Measurements from ENCODE around the gene ADPRHL1. TPM values are rescaled to one million over a fixed set of nuclear protein-coding genes. Genes with fewer than 3 reads are reported as not detected.

The ADPRHL1 gene
- total RNA-seq, 1 experiment from 2014 or later: 11.5 TPM

- no peaks in the 10 kb centered on the region for H3K9me3 ChIP-seq (ENCODE audit: insufficient read depth, low read depth)
- 0 out of 2 replicates have a peak, but pooled peaks cover 13% of the 10 kb centered on the region for H3K36me3 ChIP-seq (ENCODE audit: low read depth)
- DNase-seq: no peak
- intact Hi-C loops (cut with micrococcal nuclease; ENCODE audit: unreplicated experiment): no loop called here
- TF ChIP-seq CTCF (conservative IDR thresholded peaks at IDR 0.05) (no peak), EZH2 (IDR thresholded peaks at IDR 0.05; ENCODE audit: low read depth) (no peak)
- no peaks in the 10 kb centered on the region for H3K9me2 ChIP-seq (ENCODE audit: insufficient read depth)
- no peak overlapping the region for H3K27ac ChIP-seq
- no TSS peak for BruUV-seq (replicated peaks)
- H3K79me2 ChIP-seq (ENCODE audit: low read depth): no peaks in the 10 kb centered on the region
- ChIA-PET POLR2A (ENCODE audit: unreplicated experiment) (no interaction called here), CTCF (no interaction called here)
- no peaks in the 10 kb centered on the region for H3K4me1 ChIP-seq (replicated peaks; ENCODE audit: insufficient read depth)
- no peaks in the 10 kb centered on the region; the same call in 1 of the 2 replicates for H4K20me1 ChIP-seq (ENCODE audit: insufficient read depth)
- H3F3A ChIP-seq (ENCODE audit: insufficient read depth, low read depth): no peaks in the 10 kb centered on the region
- H2AFZ ChIP-seq: no peak overlapping the region
- no peak overlapping the region for H3K4me2 ChIP-seq
- H3K27me3 ChIP-seq (ENCODE audit: insufficient read depth, low read depth): no peaks in the 10 kb centered on the region
- H3K4me3 ChIP-seq: no peak overlapping the region
Measured at GRCh38 chr13:113470073-113470472, 16.8 kb upstream of the ADPRHL1 start.

DNA sequence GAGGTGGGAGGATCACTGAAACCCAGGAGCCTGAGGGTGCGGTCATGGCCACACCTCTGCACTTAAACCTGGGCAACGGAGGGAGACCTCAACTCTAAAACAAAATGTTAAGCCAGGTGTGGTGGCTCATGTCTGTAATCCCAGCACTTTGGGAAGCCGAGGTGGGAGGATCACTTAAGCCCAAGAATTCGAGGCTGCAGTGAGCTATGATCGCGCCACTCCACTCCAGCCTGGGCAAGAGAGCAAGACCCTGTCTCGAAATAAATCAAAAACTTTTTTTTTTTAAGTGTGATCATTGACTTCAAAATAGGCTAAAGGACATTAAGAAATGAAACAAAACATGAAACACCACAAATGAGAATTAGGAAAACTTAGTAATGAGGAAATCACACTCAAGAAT is 16.3 kb upstream of the ADPRHL1 start:
- no peak overlapping the region for H3K4me3 ChIP-seq
- H3K9me3 ChIP-seq (ENCODE audit: insufficient read depth, low read depth): no peaks in the 10 kb centered on the region
- no peaks in the 10 kb centered on the region for H3K27me3 ChIP-seq (ENCODE audit: insufficient read depth, low read depth)
- H3K36me3 ChIP-seq (ENCODE audit: low read depth): 0 out of 2 replicates have a peak, but pooled peaks cover 13% of the 10 kb centered on the region
- H3K4me1 ChIP-seq (replicated peaks; ENCODE audit: insufficient read depth): no peaks in the 10 kb centered on the region
- no peak overlapping the region for H2AFZ ChIP-seq
- H3K27ac ChIP-seq: no peak overlapping the region
- no peaks in the 10 kb centered on the region for H3F3A ChIP-seq (ENCODE audit: insufficient read depth, low read depth)
- H3K9me2 ChIP-seq (ENCODE audit: insufficient read depth): no peaks in the 10 kb centered on the region
- H4K20me1 ChIP-seq (ENCODE audit: insufficient read depth): no peaks in the 10 kb centered on the region; the same call in 1 of the 2 replicates
- no peak overlapping the region for H3K4me2 ChIP-seq
- ChIA-PET CTCF (no interaction called here), POLR2A (ENCODE audit: unreplicated experiment) (no interaction called here)
- BruUV-seq (replicated peaks): no TSS peak
- intact Hi-C loops (cut with micrococcal nuclease; ENCODE audit: unreplicated experiment): no loop called here
- H3K79me2 ChIP-seq (ENCODE audit: low read depth): no peaks in the 10 kb centered on the region
- no peak for DNase-seq
- TF ChIP-seq CTCF (conservative IDR thresholded peaks at IDR 0.05) (no peak), EZH2 (IDR thresholded peaks at IDR 0.05; ENCODE audit: low read depth) (no peak)

DNA sequence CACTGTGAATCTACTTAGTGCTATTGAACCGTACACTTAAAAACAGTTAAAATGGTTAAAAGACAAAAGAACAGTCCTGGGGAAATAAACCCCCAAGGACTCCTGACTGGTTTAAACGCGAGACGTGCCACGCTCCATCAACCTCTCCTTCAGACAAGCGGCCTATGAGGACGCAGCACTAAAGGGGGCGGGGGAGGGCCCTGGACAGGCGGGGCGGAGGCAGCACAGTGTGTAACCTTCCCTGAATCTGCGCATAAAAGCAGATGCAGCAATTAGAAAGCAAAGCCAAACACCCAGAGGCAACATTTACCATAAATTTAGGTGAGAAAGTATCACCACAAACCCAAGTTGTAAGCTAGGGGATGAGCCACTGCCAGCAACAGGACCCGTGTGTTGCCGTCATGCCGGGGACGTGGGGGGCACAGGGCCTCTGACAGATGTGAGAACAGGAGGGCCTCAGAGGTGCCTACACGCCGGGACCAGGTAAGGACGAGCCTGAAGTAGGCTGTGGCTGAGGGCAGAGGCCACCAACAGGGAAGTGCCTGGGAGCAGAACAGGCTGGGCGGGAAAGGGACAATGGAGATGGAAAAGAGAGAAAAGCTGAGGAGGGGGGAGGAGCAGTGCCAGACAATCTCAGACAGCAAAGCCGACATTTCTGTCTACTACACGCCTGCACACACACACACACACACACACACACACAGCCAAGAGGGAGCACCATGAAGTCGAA is 15.3 kb upstream of the ADPRHL1 start:
- Histone ChIP-seq H3K4me1 (replicated peaks; ENCODE audit: insufficient read depth) (no peaks in the 10 kb centered on the region), H3K36me3 (ENCODE audit: low read depth) (0 out of 2 replicates have a peak, but pooled peaks cover 13% of the 10 kb centered on the region), H3K9me3 (ENCODE audit: insufficient read depth, low read depth) (no peaks in the 10 kb centered on the region), H3K9me2 (ENCODE audit: insufficient read depth) (no peaks in the 10 kb centered on the region), H3K27me3 (ENCODE audit: insufficient read depth, low read depth) (no peaks in the 10 kb centered on the region), H3K79me2 (ENCODE audit: low read depth) (no peaks in the 10 kb centered on the region), H3K4me3 (no peak overlapping the region), H2AFZ (no peak overlapping the region), H3K27ac (no peak overlapping the region), H3F3A (ENCODE audit: insufficient read depth, low read depth) (no peaks in the 10 kb centered on the region), H3K4me2 (no peak overlapping the region), H4K20me1 (ENCODE audit: insufficient read depth) (no peaks in the 10 kb centered on the region; the same call in 1 of the 2 replicates)
- no TSS peak for BruUV-seq (replicated peaks)
- TF ChIP-seq CTCF (conservative IDR thresholded peaks at IDR 0.05) (no peak), EZH2 (IDR thresholded peaks at IDR 0.05; ENCODE audit: low read depth) (no peak)
- DNase-seq: no peak
- intact Hi-C loops (cut with micrococcal nuclease; ENCODE audit: unreplicated experiment): no loop called here
- ChIA-PET CTCF (no interaction called here), POLR2A (ENCODE audit: unreplicated experiment) (no interaction called here)
